IMR-90 (cell line): ENCODE results near the gene KLF13.

Experiments used
- BHLHE40 ChIP-seq: fragments of 150-350 bp; IDR thresholded peaks from 2 replicates; pipeline ENCODE4 v1.6.1; 2016; ENCODE audit warnings: mild to moderate bottlenecking, low read depth, low read length
- CTCF ChIP-seq: conservative IDR thresholded peaks from 2 replicates; pipeline ENCODE4 v1.5.1; 2012; ENCODE audit warnings: mild to moderate bottlenecking, low read depth, low read length, improper control_type of control experiment
- ELK1 ChIP-seq: fragments of 150-350 bp; IDR thresholded peaks from 2 replicates; pipeline ENCODE4 v1.6.1; 2016; ENCODE audit warnings: low read depth, mild to moderate bottlenecking, low read length, moderate library complexity, borderline replicate concordance
- MAFK ChIP-seq: IDR thresholded peaks from 2 replicates; pipeline ENCODE4 v1.6.1; 2012; ENCODE audit warnings: low read depth, low read length, improper control_type of control experiment
- NFE2L2 ChIP-seq: fragments of 150-350 bp; IDR thresholded peaks from 2 replicates; pipeline ENCODE4 v1.6.1; 2016; ENCODE audit warnings: low read depth, mild to moderate bottlenecking, low read length
- POLR2A ChIP-seq: IDR thresholded peaks from 2 replicates; pipeline ENCODE4 v1.6.1; 2012; ENCODE audit warnings: mild to moderate bottlenecking, low read depth, low read length
- RAD21 ChIP-seq: IDR thresholded peaks from 2 replicates; pipeline ENCODE4 v1.6.1; 2012; ENCODE audit warnings: low read length, improper control_type of control experiment
- RCOR1 ChIP-seq: IDR thresholded peaks from 2 replicates; pipeline ENCODE4 v1.6.1; 2012; ENCODE audit warnings: mild to moderate bottlenecking, low read length, improper control_type of control experiment; ENCODE audit not compliant: insufficient replicate concordance
- RFX5 ChIP-seq: IDR thresholded peaks from 2 replicates; pipeline ENCODE4 v1.8.0; 2012; ENCODE audit warnings: low read depth, mild to moderate bottlenecking, low read length, moderate library complexity
- SMC3 ChIP-seq: fragments of 150-350 bp; IDR thresholded peaks from 2 replicates; pipeline ENCODE4 v1.6.1; 2016; ENCODE audit warnings: low read depth, mild to moderate bottlenecking, antibody characterized with exemption, low read length, moderate library complexity
- USF2 ChIP-seq: fragments of 150-350 bp; IDR thresholded peaks from 2 replicates; pipeline ENCODE4 v1.6.1; 2017; ENCODE audit warnings: mild to moderate bottlenecking, antibody characterized with exemption, low read length, low read depth

- no peak for TF ChIP-seq POLR2A
- TF ChIP-seq CTCF = no peak
- no peak for TF ChIP-seq SMC3
- TF ChIP-seq RCOR1 = no peak
- no peak for TF ChIP-seq RAD21
- no peak for TF ChIP-seq USF2
- no peak for TF ChIP-seq BHLHE40
- no peak for TF ChIP-seq RFX5
- no peak for TF ChIP-seq NFE2L2
- TF ChIP-seq MAFK = no peak
- TF ChIP-seq ELK1 = no peak
Observed at GRCh38 chr15:31340047-31340446, 13.4 kb downstream of the KLF13 start.
